Kidney (tissue), 14 donors: ENCODE measurements around the gene FOXN3. TPM values are rescaled to one million over a fixed set of nuclear protein-coding genes. Genes with fewer than 3 reads are reported as not detected.

Source experiments
- DNase-seq, 5 donors: peaks; one replicate each; pipeline ENCODE4 v3.0.0-alpha.2; 2013 to 2020
- FAIRE-seq: peaks from 2 replicates; lab custom pipeline; 2012; peaks lifted over from hg19 to GRCh38; lab: Jason Lieb, UNC
- H3K27ac ChIP-seq, 2 donors: one replicate each; pipeline ENCODE4 v1.7.0; 2013; ENCODE audit warnings: low read depth in 2 of 2, low read length in 2 of 2, inconsistent platforms in 1 of 2
- H3K27me3 ChIP-seq: one replicate; pipeline ENCODE4 v1.7.1; 2013; ENCODE audit warnings: low read length, inconsistent platforms; ENCODE audit not compliant: control insufficient read depth, insufficient read depth
- H3K36me3 ChIP-seq, 3 donors: one replicate each; pipeline versions ENCODE4 v1.7.0 to v1.7.1; 2013; ENCODE audit warnings: low read length in 3 of 3, control low read depth in 1 of 3, inconsistent platforms in 1 of 3; ENCODE audit not compliant: insufficient read depth in 3 of 3, control insufficient read depth in 2 of 3
- H3K4me1 ChIP-seq, 3 donors: one replicate each; pipeline versions ENCODE4 v1.7.0 to v1.7.1; 2013; ENCODE audit warnings: low read length in 3 of 3, inconsistent platforms in 1 of 3, low read depth in 1 of 3; ENCODE audit not compliant: control insufficient read depth in 2 of 3, insufficient read depth in 2 of 3
- H3K4me3 ChIP-seq, 3 donors: one replicate each; pipeline versions ENCODE4 v1.7.0 to v1.8.1; 2013; ENCODE audit warnings: low read length in 3 of 3, control low read depth in 1 of 3, inconsistent platforms in 1 of 3
- H3K9ac ChIP-seq, 3 donors: one replicate each; pipeline versions ENCODE4 v1.7.0 to v1.7.1; 2013; ENCODE audit warnings: low read length in 3 of 3, control low read depth in 1 of 3, inconsistent platforms in 1 of 3
- H3K9me3 ChIP-seq, 3 donors: one replicate each; pipeline versions ENCODE4 v1.7.0 to v1.7.1; 2013; ENCODE audit warnings: low read length in 3 of 3, control low read depth in 1 of 3, inconsistent platforms in 1 of 3; ENCODE audit not compliant: control insufficient read depth in 2 of 3, insufficient read depth in 1 of 3
- CTCF ChIP-seq: IDR thresholded peaks from 3 replicates; pipeline ENCODE4 v1.5.1; 2012; ENCODE audit warnings: mild to moderate bottlenecking, moderate library complexity, borderline replicate concordance; ENCODE audit not compliant: insufficient read depth; ENCODE audit errors: extremely low read depth
- intact Hi-C: fragments of 100-400 bp; cut with DNase I; formaldehyde crosslinking; loops from one replicate; pipeline ENCODE4 v1.11.1; 2022
- polyA plus RNA-seq: library from polyadenylated mRNA; stranded (reverse); fragments of 350-450 nt; fragmentation: Illumina TruSeq; extraction: RNeasy Lipid Tissue Mini Kit (QIAGEN cat#74804); gene quantifications from one replicate; pipeline ENCODE4 v1.2.3, GENCODE V29; 2014; ENCODE audit warnings: low read depth, low replicate concordance; ENCODE audit not compliant: insufficient read depth
- total RNA-seq: library from RNA; stranded (reverse); fragmentation: NEBNext Ultra II Directional; extraction: Animal tissue kit (Norgen Biotek cat#: 25700); gene quantifications from one replicate; pipeline ENCODE4 v1.2.1, GENCODE V29; 2021
- donor health status: control.
- donor health status: control.
- donor health status: control.
- donor health status: control.
- donor health status: control.
- donor health status: DM: yes; HTN: yes; CAD: no.
- donor health status: Normal renal cell carcinoma (clear cell type).

FOXN3 gene
- total and polyA plus RNA-seq, 2 donors from 2014 or later, result 6.4 to 50.1 TPM

DNA sequence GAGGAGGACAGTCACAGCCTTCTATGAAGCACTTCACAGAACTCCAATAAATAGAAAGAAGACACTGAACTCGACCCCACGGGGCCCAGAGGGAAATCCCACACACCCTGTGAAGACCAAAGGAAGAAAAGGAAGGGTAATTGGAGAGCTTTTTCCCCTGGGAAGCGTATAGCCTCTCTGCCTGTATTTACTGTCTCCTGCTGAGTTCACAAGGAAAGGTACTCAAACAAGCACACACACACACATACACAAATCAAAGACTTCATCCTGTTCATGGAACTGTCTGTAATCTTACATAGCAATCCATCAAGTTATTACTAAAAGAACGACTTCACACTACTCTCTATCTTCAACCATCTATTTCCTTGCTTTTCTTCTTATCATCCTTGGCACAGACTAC lies 15.3 kb downstream of the FOXN3 start:
- no peak for TF ChIP-seq CTCF

GRCh38 chr14:89401241-89401640 lies 15.8 kb downstream of the FOXN3 start:
- no peaks in the 10 kb centered on the region for H3K27me3 ChIP-seq
- TF ChIP-seq CTCF, result no peak
- H3K4me3 ChIP-seq, result no peak overlapping the region
- intact Hi-C loops, result no loop called here
- no peaks in the 10 kb centered on the region for H3K4me1 ChIP-seq
- H3K27ac ChIP-seq, result no peak overlapping the region
- no peak for DNase-seq
- no peaks in the 10 kb centered on the region for H3K9me3 ChIP-seq
- no peak overlapping the region for H3K9ac ChIP-seq
- no peaks in the 10 kb centered on the region for H3K36me3 ChIP-seq
- FAIRE-seq, result no peak

More for the DNA sequence above, 15.3 kb downstream of the FOXN3 start:
- Histone ChIP-seq H3K36me3 (no peaks in the 10 kb centered on the region), H3K27me3 (no peaks in the 10 kb centered on the region), H3K9ac (no peak overlapping the region), H3K9me3 (no peaks in the 10 kb centered on the region), H3K4me1 (no peaks in the 10 kb centered on the region), H3K4me3 (no peak overlapping the region), H3K27ac (no peak overlapping the region)
- FAIRE-seq (no peak), DNase-seq (peak in 1 of 5 donors; percentile 31)
- intact Hi-C loops, result no loop called here

GRCh38 chr14:89400529-89400928 lies 16.5 kb downstream of the FOXN3 start:
- H3K4me1 ChIP-seq, result no peaks in the 10 kb centered on the region
- H3K4me3 ChIP-seq, result no peak overlapping the region
- intact Hi-C loops, result no loop called here
- no peaks in the 10 kb centered on the region for H3K36me3 ChIP-seq
- no peaks in the 10 kb centered on the region for H3K27me3 ChIP-seq
- TF ChIP-seq CTCF, result no peak
- no peak overlapping the region for H3K9ac ChIP-seq
- no peak for DNase-seq
- H3K9me3 ChIP-seq, result no peaks in the 10 kb centered on the region
- H3K27ac ChIP-seq, result no peak overlapping the region
- no peak for FAIRE-seq

DNA sequence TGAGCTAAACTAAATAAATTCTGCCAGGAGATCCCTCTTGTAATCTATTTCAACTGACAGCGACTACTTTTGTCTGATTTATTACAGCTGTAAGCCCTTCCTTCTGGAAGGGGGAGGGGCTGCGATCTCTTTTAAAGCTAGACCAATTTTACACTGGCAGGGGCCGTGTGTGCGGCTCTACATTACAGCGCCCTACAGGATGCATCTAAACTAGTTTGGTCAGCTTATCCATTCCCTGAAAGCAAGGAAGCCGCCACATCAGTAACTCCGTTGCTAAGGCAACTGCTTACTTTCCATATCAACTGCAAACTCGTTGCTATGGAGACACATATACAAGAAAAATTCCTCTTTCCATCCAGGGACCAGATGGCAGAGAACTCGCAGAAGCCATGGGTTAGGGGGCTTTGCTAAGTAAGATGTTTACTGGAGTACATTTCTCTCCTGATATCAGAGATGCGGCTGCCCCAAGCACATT lies 17.4 kb downstream of the FOXN3 start:
- Histone ChIP-seq H3K9me3 (no peaks in the 10 kb centered on the region), H3K36me3 (no peaks in the 10 kb centered on the region), H3K9ac (no peak overlapping the region), H3K27ac (no peak overlapping the region), H3K4me1 (peaks cover 0 to 5% (median 0%) of the 10 kb centered on the region in 3 donors), H3K4me3 (no peak overlapping the region), H3K27me3 (no peaks in the 10 kb centered on the region)
- no peak for FAIRE-seq
- DNase-seq, result peak in 4 of 5 donors; percentile 67 to 94 (median 78)
- intact Hi-C loops, result no loop called here
- no peak for TF ChIP-seq CTCF
